ENCODE data around the gene SCLT1. TPM values are rescaled to one million over a fixed set of nuclear protein-coding genes. Genes with fewer than 3 reads are reported as not detected.

SCLT1 gene
- total RNA-seq, 1 experiment from 2014 or later = 13.3 TPM

DNA sequence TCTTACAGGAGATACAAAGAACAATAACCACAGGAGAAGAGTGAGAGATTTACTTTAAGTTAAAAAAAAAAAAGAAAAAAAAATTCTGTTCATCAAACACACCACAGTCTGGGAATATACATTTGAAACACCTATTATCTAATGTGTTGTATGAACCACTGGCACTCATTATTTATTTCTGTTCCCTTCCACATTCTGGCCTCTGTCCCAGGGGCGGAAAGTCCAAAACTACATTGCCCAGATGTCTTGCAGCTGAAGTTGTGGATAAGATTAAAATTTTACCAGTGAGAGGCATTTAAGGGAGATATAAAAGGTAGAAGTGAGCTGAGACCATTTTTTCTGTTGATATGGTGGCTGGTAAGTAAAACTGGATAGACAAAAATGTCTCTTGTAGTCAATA, 56.2 kb downstream of the SCLT1 start:
- Histone ChIP-seq H3K9me2 (ENCODE audit: insufficient read depth) (no peaks in the 10 kb centered on the region), H3K9me3 (ENCODE audit: control insufficient read depth in 1 of 2, insufficient read depth in 1 of 2, low read depth in 1 of 2, low read length in 2 of 2) (no peaks in the 10 kb centered on the region), H3K79me2 (ENCODE audit: insufficient read depth, low read length) (no peaks in the 10 kb centered on the region), H3K4me1 (ENCODE audit: control insufficient read depth in 1 of 2, insufficient read depth in 2 of 2, low read length in 2 of 2) (no peaks in the 10 kb centered on the region), H3K4me2 (ENCODE audit: low read length) (no peak overlapping the region), H3K27me3 (ENCODE audit: insufficient read depth, low read length) (no peaks in the 10 kb centered on the region), H3K27ac (ENCODE audit: low read depth, low read length) (no peak overlapping the region), H3K9ac (ENCODE audit: low read length) (no peak overlapping the region), H2AFZ (ENCODE audit: low read depth, low read length, poor library complexity, severe bottlenecking) (no peak overlapping the region), H3K4me3 (replicated peaks in 1 of 2; ENCODE audit: low read depth in 1 of 2, low read length in 2 of 2) (no peak overlapping the region), H3K36me3 (ENCODE audit: control insufficient read depth in 1 of 2, insufficient read depth in 2 of 2, low read length in 2 of 2) (no peaks in the 10 kb centered on the region), H4K20me1 (ENCODE audit: insufficient read depth) (no peaks in the 10 kb centered on the region)
- no peak for ATAC-seq
- POLR2A ChIA-PET = no interaction called here
- intact Hi-C loops (cut with micrococcal nuclease) = loop anchor here (5.0 kb wide), 1 partner anchor 970 kb away; no protein-coding TSS in a partner anchor
- BruUV-seq (replicated peaks) = no TSS peak
- no peak for DNase-seq (ENCODE audit: low read depth, low spot score)
- RAD21 ChIA-PET (ENCODE audit: low non-redundant PET in 1 of 2, low total read pairs in 2 of 2, uncharacterized antibody in 2 of 2, unreplicated experiment in 2 of 2) = no interaction called here
- CTCF ChIA-PET = no interaction called here
- TF ChIP-seq JUND (IDR thresholded peaks at IDR 0.05) (no peak), MAX (IDR thresholded peaks at IDR 0.05) (no peak)

DNA sequence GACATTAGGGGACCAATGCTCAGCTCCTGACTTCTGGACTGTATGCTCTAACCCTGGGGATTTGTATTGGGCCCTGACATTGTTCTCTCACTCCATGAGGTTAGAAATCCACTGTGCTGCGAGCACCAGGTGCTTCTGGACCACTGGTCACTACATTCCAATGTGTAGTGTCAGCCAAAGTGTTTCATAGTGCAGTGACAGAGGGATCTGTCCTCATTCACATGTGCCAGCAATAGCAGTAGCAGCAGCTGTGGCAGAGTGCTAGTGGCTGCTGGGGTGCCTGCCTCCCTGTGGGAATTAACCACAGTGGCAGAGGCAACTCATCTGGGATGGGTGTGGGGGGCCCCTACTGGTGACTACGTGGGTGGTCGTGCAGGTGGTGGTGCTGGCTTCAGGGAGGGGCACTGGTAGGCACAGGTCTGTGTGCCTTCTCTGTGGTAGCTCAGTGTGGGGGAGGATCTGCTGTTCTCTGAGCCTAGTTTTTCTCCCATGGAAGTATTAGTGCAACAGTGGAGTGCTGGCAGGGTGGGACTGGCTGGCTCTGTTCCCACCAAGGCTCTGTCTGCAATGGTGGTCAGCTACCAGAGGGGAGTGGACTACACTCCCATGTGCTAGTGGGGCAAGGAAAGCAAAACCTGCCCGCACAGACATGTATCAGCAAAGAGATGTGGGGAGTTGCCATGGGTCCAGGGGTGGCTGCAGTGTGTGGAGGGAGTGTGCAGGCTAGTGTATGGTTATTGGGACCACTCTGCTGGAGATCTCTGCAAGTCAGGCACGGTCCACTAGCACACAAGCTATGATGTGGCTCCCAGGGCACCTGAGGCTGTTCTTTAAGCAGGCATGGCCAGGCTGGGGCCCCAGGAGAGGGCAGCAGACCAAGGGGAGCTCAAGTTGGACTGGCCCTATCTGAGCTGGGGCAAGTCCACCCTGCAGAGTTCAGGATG, 78.5 kb downstream of the SCLT1 start:
- Histone ChIP-seq H2AFZ (ENCODE audit: low read depth, low read length, poor library complexity, severe bottlenecking) (no peak overlapping the region), H3K79me2 (ENCODE audit: insufficient read depth, low read length) (no peaks in the 10 kb centered on the region), H3K27ac (ENCODE audit: low read depth, low read length) (no peak overlapping the region), H3K9me2 (ENCODE audit: insufficient read depth) (no peaks in the 10 kb centered on the region), H4K20me1 (ENCODE audit: insufficient read depth) (no peaks in the 10 kb centered on the region), H3K9me3 (ENCODE audit: control insufficient read depth in 1 of 2, insufficient read depth in 1 of 2, low read depth in 1 of 2, low read length in 2 of 2) (no peaks in the 10 kb centered on the region), H3K4me2 (ENCODE audit: low read length) (no peak overlapping the region), H3K4me1 (ENCODE audit: control insufficient read depth in 1 of 2, insufficient read depth in 2 of 2, low read length in 2 of 2) (no peaks in the 10 kb centered on the region), H3K27me3 (ENCODE audit: insufficient read depth, low read length) (no peaks in the 10 kb centered on the region), H3K4me3 (replicated peaks in 1 of 2; ENCODE audit: low read depth in 1 of 2, low read length in 2 of 2) (no peak overlapping the region), H3K9ac (ENCODE audit: low read length) (no peak overlapping the region), H3K36me3 (ENCODE audit: control insufficient read depth in 1 of 2, insufficient read depth in 2 of 2, low read length in 2 of 2) (no peaks in the 10 kb centered on the region)
- no TSS peak for BruUV-seq (replicated peaks)
- ATAC-seq (no peak), DNase-seq (ENCODE audit: low read depth, low spot score) (no peak)
- TF ChIP-seq POLR2A (IDR thresholded peaks at IDR 0.05; ENCODE audit: borderline replicate concordance, extremely low read depth, insufficient read depth, insufficient read length) (no peak), REST (IDR thresholded peaks at IDR 0.05; ENCODE audit: low read depth) (no peak), JUND (IDR thresholded peaks at IDR 0.05) (no peak), EGR1 (IDR thresholded peaks at IDR 0.05; ENCODE audit: low read depth) (no peak), EZH2 (IDR thresholded peaks at IDR 0.05) (no peak), EZH2phosphoT487 (IDR thresholded peaks at IDR 0.05; ENCODE audit: borderline replicate concordance) (no peak), SIN3A (IDR thresholded peaks at IDR 0.05; ENCODE audit: low read depth) (no peak), MAX (IDR thresholded peaks at IDR 0.05) (no peak), FOSL1 (IDR thresholded peaks at IDR 0.05; ENCODE audit: low read depth) (no peak), POLR2AphosphoS5 (IDR thresholded peaks at IDR 0.05; ENCODE audit: low read depth, low read length) (no peak), ZFX (IDR thresholded peaks at IDR 0.05) (no peak), CEBPB (IDR thresholded peaks at IDR 0.05; ENCODE audit: low read depth) (no peak), CBX3 (IDR thresholded peaks at IDR 0.05; ENCODE audit: low read depth) (no peak), YY1 (IDR thresholded peaks at IDR 0.05; ENCODE audit: extremely low read depth, insufficient replicate concordance, low read depth, low read length) (no peak), SRF (IDR thresholded peaks at IDR 0.05; ENCODE audit: low read depth) (no peak), TCF7L2 (IDR thresholded peaks at IDR 0.05; ENCODE audit: borderline replicate concordance, extremely low read depth, insufficient read depth, insufficient read length) (no peak), ELF1 (IDR thresholded peaks at IDR 0.05; ENCODE audit: borderline replicate concordance, low read depth) (no peak)
- ChIA-PET POLR2A (no interaction called here), CTCF (no interaction called here), RAD21 (ENCODE audit: low non-redundant PET in 1 of 2, low total read pairs in 2 of 2, uncharacterized antibody in 2 of 2, unreplicated experiment in 2 of 2) (no interaction called here)
- intact Hi-C loops (cut with micrococcal nuclease) = no loop called here

All from HCT116 (cell line).